ENCODE measurements around the gene PARP14.
A peak's percentile ranks its signal among the peaks of the same experiment; 100 is the strongest.
"Not testable (repeated sequence)": the region's sequence is repeated elsewhere in the genome, so short reads cannot be mapped to it uniquely, and the experiment has no call there.

Gene PARP14

GRCh38 chr3:122705379-122705778 lies 24.7 kb downstream of the PARP14 start:
- in situ Hi-C loops (cut with HindIII; ENCODE audit: low pct_ligation_motif_present, low pct_unique_long_range_greater_than_20kb, low sequenced_read_pairs) = no loop called here
- DNase-seq = no peak

DNA sequence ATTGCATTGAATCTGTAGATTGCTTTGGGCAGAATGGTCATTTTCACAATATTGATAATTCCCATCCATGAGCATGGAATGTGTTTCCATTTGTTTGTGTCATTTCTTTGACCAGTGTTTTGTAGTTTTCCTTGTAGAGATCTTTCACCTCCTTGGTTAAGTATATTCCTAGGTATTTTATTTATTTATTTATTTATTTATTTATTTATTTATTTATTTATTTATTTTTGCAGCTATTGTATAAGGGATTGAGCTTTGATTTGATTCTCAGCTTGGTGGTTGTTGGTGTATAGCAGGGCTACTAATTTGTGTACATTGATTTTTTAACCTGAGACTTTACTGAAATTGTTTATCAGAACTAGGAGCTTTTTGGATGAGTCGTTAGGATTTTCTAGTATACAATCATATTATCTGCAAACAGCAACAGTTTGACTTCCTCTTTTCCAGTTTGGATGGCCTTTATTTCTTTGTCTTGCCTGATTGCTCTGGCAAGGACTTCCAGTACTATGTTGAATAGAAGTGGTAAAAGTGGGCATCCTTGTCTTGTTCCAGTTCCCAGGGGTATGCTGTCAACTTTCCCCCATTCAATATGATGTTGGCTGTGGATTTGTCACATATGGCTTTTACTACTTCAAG lies 30.1 kb downstream of the PARP14 start:
- in situ Hi-C loops (cut with HindIII; ENCODE audit: low pct_ligation_motif_present, low pct_unique_long_range_greater_than_20kb, low sequenced_read_pairs) = not testable (repeated sequence)

DNA sequence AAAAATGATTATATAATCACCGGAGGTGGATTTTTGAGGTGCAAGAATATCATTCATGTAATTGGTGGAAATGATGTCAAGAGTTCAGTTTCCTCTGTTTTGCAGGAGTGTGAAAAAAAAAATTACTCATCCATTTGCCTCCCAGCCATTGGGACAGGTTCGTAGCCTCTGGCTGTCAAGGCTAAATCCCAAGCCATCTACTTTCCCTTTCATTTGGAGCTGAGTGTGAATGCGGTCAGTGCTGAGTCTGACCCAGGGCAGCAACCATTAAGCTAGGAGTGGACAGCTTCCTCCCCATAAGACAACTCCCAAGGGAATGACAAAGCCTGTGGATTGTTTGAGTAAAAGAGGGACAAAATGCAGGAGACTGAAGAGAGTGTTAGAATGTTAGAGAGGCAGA lies 33.6 kb downstream of the PARP14 start:
- DNase-seq = no peak
- in situ Hi-C loops (cut with HindIII; ENCODE audit: low pct_ligation_motif_present, low pct_unique_long_range_greater_than_20kb, low sequenced_read_pairs) = no loop called here

More for the DNA sequence above, 30.1 kb downstream of the PARP14 start:
- not testable (repeated sequence) for DNase-seq

DNA sequence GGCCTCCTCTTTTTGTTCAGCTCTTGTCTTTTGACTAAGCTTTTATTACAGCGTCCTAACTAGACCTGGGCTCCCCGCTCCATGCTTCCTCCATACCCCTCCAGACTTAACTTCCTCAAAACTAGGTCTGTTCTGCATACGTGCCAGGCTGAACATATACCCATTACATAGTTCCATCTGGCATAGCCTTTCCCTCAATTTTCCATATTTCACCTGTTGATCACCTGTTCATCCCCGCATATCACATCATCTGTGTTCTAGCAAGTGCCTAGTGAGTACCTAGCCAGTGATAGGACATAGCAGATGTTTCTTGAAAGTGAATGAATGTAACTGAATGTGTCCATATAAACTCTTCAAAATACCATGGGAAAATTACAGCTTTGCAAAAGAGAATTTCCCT lies 36.0 kb downstream of the PARP14 start:
- in situ Hi-C loops (cut with HindIII; ENCODE audit: low pct_ligation_motif_present, low pct_unique_long_range_greater_than_20kb, low sequenced_read_pairs) = no loop called here
- no peak for DNase-seq

GRCh38 chr3:122719273-122719921 lies 38.8 kb downstream of the PARP14 start:
- DNase-seq = no peak
- in situ Hi-C loops (cut with HindIII; ENCODE audit: low pct_ligation_motif_present, low pct_unique_long_range_greater_than_20kb, low sequenced_read_pairs) = no loop called here

DNA sequence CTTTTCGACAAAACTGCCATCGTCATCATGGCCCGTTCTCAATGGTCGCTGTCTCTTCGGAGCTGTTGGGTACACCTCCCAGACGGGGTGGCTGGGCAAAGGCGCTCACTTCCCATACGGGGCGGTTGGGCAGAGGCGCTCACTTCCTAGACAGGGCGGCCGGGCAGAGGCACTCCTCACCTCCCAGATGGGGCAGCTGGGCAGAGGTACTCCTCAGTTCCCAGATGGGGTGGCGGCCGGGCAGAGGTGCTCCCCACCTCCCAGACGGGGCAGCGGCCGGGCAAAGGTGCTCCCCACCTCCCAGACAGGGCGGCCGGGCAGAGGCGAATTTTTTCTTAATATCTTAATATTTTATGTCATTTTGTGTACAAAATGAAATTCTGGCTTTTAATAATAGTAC lies 44.5 kb downstream of the PARP14 start:
- DNase-seq = no peak
- in situ Hi-C loops (cut with HindIII; ENCODE audit: low pct_ligation_motif_present, low pct_unique_long_range_greater_than_20kb, low sequenced_read_pairs) = no loop called here

DNA sequence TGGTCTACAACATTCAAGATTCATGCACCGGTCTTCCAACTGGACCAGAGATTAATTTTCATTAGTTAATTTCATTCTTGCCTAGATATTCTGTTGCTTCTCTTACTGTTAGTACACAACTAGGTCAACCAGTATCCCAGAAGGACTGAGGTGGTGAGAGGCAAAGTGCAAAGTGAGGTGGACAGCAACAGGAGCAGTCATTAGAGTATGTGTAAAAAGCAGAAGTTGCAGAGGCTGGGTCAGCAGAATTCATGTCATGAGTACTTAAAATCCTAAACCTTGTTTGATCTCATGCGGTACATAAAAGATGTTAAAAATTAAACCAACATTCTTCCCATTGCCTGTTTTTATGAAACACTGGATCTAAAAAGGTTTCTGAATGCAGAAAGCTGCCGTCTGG lies 46.7 kb downstream of the PARP14 start:
- DNase-seq = no peak
- in situ Hi-C loops (cut with HindIII; ENCODE audit: low pct_ligation_motif_present, low pct_unique_long_range_greater_than_20kb, low sequenced_read_pairs) = no loop called here

DNA sequence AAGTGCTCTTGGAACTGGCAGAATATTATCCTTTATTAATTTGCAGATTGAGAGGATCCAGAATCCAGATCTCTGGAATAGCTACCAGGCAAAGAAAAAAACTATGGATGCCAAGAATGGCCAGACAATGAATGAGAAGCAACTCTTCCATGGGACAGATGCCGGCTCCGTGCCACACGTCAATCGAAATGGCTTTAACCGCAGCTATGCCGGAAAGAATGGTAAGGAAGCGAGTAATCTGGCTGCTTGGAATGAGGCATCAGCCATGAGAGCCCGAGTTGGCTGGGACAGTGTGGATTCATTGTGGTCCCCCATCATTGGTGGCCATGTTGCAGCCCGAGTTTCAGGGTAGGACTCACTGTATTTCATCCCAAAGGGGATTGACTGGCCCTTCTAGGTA lies 47.1 kb downstream of the PARP14 start:
- in situ Hi-C loops (cut with HindIII; ENCODE audit: low pct_ligation_motif_present, low pct_unique_long_range_greater_than_20kb, low sequenced_read_pairs) = no loop called here
- DNase-seq = no peak

GRCh38 chr3:122728186-122728585 lies 47.5 kb downstream of the PARP14 start:
- no peak for DNase-seq
- in situ Hi-C loops (cut with HindIII; ENCODE audit: low pct_ligation_motif_present, low pct_unique_long_range_greater_than_20kb, low sequenced_read_pairs) = no loop called here

DNA sequence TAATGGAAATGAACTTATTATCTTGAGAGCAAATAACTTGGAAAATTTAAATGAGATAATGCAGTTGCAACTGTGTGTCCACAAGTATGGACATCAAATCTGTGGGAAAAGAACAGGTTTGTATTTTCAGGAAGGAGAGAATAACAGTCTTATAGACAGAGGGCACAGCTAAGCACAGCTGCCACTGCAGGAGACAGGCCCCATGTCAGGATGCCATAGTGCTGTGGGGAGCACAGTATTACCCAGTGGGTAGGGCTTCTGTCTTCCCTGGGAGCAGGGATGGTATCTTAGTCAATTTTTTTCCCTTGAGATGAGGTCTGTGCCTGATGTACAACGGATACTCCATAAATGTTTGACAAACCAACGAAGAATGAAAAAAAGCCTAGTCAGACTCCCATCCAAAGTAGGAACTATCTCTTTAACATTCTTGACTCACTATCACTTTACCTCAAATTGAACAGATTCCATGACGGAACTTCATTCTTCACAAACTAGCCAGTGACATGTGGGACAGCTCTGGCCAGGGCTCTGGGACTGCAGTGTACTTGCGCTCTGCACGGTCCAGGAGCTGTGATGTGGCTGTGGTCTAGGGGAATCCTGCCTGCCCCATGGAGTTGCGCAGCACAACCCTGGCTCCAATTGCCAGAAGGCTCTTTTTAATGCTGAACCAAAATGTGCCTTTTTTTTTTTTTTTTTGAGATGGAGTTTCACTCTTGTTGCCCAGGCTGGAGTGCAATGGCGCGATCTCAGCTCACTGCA lies 48.3 kb downstream of the PARP14 start:
- in situ Hi-C loops (cut with HindIII; ENCODE audit: low pct_ligation_motif_present, low pct_unique_long_range_greater_than_20kb, low sequenced_read_pairs) = no loop called here

DNA sequence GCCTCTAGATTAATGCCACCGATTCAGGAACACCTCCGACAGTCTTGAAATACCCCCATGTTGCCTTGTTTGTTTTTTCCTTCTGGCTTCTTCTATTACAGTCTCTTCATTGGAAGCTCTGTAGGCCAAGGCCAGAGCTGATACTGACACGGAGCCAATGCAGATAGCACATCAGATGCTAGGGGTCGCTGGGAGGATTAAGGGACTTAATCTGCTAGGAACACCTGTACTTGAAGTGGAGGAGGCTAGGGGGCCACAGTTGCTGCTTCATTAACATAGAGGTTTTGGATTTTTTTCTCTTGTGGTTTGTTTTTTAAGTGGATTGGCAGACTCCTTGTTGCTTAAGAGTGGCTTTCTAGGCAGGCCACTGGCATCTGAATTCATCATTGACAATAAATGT lies 49.6 kb downstream of the PARP14 start:
- in situ Hi-C loops (cut with HindIII; ENCODE audit: low pct_ligation_motif_present, low pct_unique_long_range_greater_than_20kb, low sequenced_read_pairs) = no loop called here
- DNase-seq = no peak

More for the DNA sequence above, 48.3 kb downstream of the PARP14 start:
- DNase-seq = no peak

DNA sequence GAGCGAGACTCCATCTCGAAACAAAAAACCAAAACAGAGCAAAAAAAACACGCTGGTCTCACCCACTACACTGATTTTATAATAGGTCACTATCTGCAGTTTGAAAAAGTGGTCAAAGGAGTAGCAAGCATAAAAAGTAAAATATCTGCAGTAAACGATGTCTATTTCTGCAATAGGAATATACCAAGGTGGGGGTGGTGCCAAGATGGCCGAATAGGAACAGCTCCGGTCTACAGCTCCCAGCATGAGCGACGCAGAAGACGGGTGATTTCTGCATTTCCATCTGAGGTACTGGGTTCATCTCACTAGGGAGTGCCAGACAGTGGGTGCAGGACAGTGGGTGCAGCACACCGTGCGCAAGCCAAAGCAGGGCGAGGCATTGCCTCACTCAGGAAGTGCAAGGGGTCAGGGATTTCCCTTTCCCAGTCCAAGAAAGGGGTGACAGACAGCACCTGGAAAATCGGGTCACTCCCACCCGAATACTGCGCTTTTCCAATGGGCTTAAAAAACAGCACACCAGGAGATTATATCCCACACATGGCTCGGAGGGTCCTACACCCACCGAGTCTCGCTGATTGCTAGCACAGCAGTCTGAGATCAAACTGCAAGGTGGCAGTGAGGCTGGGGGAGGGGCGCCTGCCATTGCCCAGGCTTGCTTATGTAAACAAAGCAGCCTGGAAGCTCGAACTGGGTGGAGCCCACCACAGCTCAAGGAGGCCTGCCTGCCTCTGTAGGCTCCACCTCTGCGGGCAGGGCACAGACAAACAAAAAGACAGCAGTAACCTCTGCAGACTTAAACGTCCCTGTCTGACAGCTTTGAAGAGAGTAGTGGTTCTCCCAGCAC lies 52.3 kb downstream of the PARP14 start:
- DNase-seq; in situ Hi-C loops (cut with HindIII; ENCODE audit: low pct_ligation_motif_present, low pct_unique_long_range_greater_than_20kb, low sequenced_read_pairs): not testable (repeated sequence)

GRCh38 chr3:122739172-122739571 lies 58.5 kb downstream of the PARP14 start:
- in situ Hi-C loops (cut with HindIII; ENCODE audit: low pct_ligation_motif_present, low pct_unique_long_range_greater_than_20kb, low sequenced_read_pairs) = no loop called here
- DNase-seq = no peak

GRCh38 chr3:122742234-122742633 lies 61.6 kb downstream of the PARP14 start:
- no peak for DNase-seq
- in situ Hi-C loops (cut with HindIII; ENCODE audit: low pct_ligation_motif_present, low pct_unique_long_range_greater_than_20kb, low sequenced_read_pairs) = no loop called here

GRCh38 chr3:122743581-122744120 lies 63.0 kb downstream of the PARP14 start:
- in situ Hi-C loops (cut with HindIII; ENCODE audit: low pct_ligation_motif_present, low pct_unique_long_range_greater_than_20kb, low sequenced_read_pairs) = no loop called here
- DNase-seq = no peak

DNA sequence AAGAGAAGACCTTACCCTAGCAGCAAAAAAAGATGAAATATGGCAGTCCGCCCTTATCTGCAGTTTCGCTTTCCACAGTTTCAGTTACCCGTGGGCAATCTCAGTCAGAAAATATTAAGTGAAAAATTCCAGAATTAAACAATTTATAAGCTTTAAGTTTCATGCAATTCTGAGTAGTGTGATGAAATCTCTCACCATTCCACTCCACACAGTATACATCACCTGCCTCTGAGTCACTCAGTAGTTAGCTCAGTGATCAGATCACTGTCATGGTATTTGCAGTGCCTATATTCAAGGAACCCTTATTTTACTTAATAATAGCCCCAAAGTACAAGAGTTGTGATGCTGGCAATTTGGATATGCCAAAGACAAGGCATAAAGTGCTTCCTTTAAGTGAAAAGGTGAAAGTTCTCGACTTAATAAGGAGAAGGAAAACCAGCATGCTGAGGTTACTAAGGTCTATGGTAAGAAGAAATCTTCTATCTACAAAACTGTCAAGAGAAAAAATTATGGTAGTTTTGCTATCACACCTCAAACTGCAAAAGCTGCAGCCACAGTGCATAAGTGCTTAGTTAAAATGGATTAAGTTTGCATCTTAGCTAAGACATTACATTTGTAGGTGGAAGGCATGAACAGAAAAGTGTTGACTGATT lies 64.9 kb downstream of the PARP14 start:
- DNase-seq = peak; percentile 25

GRCh38 chr3:122747295-122747694 lies 66.7 kb downstream of the PARP14 start:
- DNase-seq; in situ Hi-C loops (cut with HindIII; ENCODE audit: low pct_ligation_motif_present, low pct_unique_long_range_greater_than_20kb, low sequenced_read_pairs): not testable (repeated sequence)

More for the DNA sequence above, 64.9 kb downstream of the PARP14 start:
- in situ Hi-C loops (cut with HindIII; ENCODE audit: low pct_ligation_motif_present, low pct_unique_long_range_greater_than_20kb, low sequenced_read_pairs) = no loop called here

DNA sequence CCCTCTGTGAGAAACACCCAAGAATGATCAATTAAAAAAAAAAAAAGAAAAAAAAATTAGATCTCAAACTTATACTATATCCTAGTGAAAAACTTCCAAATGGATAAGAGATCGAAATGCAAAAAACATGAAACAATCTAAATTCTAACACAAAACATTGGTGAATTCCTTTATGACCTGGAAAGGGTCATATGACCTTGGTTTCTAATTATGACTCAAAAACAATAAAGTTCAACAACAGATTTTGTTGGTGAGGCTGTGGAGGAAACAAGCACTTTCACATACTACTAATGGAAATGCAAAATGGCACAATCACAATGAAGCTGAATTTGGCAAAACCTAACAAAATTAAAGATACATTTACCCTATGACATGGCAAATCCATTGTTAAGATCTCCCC lies 67.7 kb downstream of the PARP14 start:
- in situ Hi-C loops (cut with HindIII; ENCODE audit: low pct_ligation_motif_present, low pct_unique_long_range_greater_than_20kb, low sequenced_read_pairs) = no loop called here
- DNase-seq = no peak

Data from ACHN (cell line).